ENCODE results near the gene PPFIA1.

PPFIA1 gene

DNA sequence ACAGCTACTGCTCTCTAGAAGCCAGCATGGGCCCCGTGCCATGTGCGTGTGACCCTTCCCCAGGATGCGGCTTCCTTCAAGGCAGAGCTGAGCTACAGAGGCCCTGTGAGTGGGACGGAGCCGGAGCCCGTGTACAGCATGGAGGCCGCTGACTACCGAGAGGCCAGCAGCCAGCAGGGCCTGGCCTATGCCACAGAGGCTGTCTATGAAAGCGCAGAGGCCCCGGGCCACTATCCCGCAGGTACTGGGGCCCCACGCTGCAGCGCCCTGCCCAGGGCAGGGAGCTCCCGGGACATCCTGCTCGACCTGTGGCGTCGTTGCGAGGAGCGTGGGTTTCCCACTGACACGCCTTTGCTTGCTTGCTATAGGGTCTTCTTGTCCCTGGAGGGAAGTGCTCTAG, 162.5 kb downstream of the PPFIA1 start:
- Histone ChIP-seq H3K9ac (ENCODE audit: low read length) (no peak overlapping the region), H3K9me3 (ENCODE audit: low read length) (no peaks in the 10 kb centered on the region), H3K4me1 (ENCODE audit: insufficient read depth, low read length) (no peaks in the 10 kb centered on the region), H3K36me3 (ENCODE audit: insufficient read depth, low read length) (peaks cover 88% of the 10 kb centered on the region), H3K27ac (ENCODE audit: low read depth, low read length) (no peak overlapping the region), H3K4me3 (ENCODE audit: low read depth in 1 of 2, low read length in 2 of 2) (no peak overlapping the region), H3K27me3 (ENCODE audit: control insufficient read depth in 1 of 2, insufficient read depth in 2 of 2, low read length in 2 of 2) (no peaks in the 10 kb centered on the region)

DNA sequence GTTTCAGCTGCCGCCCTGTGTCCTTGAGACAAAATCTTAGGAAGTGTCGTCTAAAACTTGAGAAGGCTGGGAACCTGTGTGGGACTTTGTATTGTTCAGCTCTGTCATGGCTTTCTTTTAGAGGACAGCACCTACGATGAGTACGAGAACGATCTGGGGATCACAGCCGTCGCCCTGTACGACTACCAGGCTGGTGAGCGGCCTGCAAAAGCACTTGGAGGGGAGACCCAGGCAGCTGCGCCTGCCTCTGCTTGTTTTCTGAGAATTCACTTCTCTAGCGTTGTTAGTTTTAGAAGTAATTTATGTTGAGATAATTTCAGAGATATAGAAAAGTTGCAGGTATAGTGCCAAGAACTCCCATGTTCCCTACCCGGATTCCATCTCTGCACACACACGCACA, 163.0 kb downstream of the PPFIA1 start:
- no peak overlapping the region for H3K9ac ChIP-seq (ENCODE audit: low read length)
- no peak overlapping the region for H3K27ac ChIP-seq (ENCODE audit: low read depth, low read length)
- H3K9me3 ChIP-seq (ENCODE audit: low read length) = no peaks in the 10 kb centered on the region
- H3K4me1 ChIP-seq (ENCODE audit: insufficient read depth, low read length) = no peaks in the 10 kb centered on the region
- H3K36me3 ChIP-seq (ENCODE audit: insufficient read depth, low read length) = peaks cover 85% of the 10 kb centered on the region
- H3K4me3 ChIP-seq (ENCODE audit: low read depth in 1 of 2, low read length in 2 of 2) = no peak overlapping the region
- no peaks in the 10 kb centered on the region for H3K27me3 ChIP-seq (ENCODE audit: control insufficient read depth in 1 of 2, insufficient read depth in 2 of 2, low read length in 2 of 2)
